CD14-positive monocyte (primary cell): ENCODE measurements around the gene SRSF2. TPM values are rescaled to one million over a fixed set of nuclear protein-coding genes. Genes with fewer than 3 reads are reported as not detected.

Experiments
- DNase-seq, 3 donors: peaks; one replicate each; pipeline ENCODE4 v3.0.0-alpha.2; 2011 to 2022
- H2AFZ ChIP-seq: 2 replicates; pipeline ENCODE4 v1.6.0; 2012; ENCODE audit warnings: mild to moderate bottlenecking, low read depth, low read length, inconsistent platforms; ENCODE audit not compliant: insufficient read depth, poor library complexity, severe bottlenecking
- H3K27ac ChIP-seq, 2 donors: 1 replicate in 1 of 2; 2 replicates in 1 of 2; pipeline ENCODE4 v1.5.1; 2012 to 2013; ENCODE audit warnings: low read length in 2 of 2, control low read depth in 1 of 2, inconsistent platforms in 1 of 2, low read depth in 1 of 2, mild to moderate bottlenecking in 1 of 2
- H3K27me3 ChIP-seq, 2 donors: one replicate each; pipeline versions ENCODE4 v1.6.0 to v1.6.1; 2011 to 2013; ENCODE audit warnings: low read length in 2 of 2; ENCODE audit not compliant: control insufficient read depth in 2 of 2, insufficient read depth in 2 of 2
- H3K36me3 ChIP-seq, 2 donors: replicated peaks in 1 of 2; 1 replicate in 1 of 2; 2 replicates in 1 of 2; pipeline versions ENCODE4 v1.5.1 to v1.6.1; 2012 to 2013; ENCODE audit warnings: low read length in 2 of 2, control low read depth in 1 of 2, inconsistent platforms in 1 of 2, mild to moderate bottlenecking in 1 of 2; ENCODE audit not compliant: insufficient read depth in 2 of 2, control insufficient read depth in 1 of 2
- H3K4me1 ChIP-seq, 2 donors: 1 replicate in 1 of 2; 2 replicates in 1 of 2; pipeline versions ENCODE4 v1.5.1 to v1.6.1; 2012 to 2013; ENCODE audit warnings: low read length in 2 of 2, control low read depth in 1 of 2, inconsistent platforms in 1 of 2, mild to moderate bottlenecking in 1 of 2, moderate library complexity in 1 of 2; ENCODE audit not compliant: insufficient read depth in 2 of 2, control insufficient read depth in 1 of 2
- H3K4me2 ChIP-seq: replicated peaks from 2 replicates; pipeline ENCODE3; 2012; ENCODE audit warnings: low read length, moderate library complexity, mild to moderate bottlenecking; ENCODE audit not compliant: poor library complexity, severe bottlenecking; ENCODE audit errors: extremely low read depth
- H3K4me3 ChIP-seq, 3 experiments: fragments of 200-600 bp in 1 of 3; sonication (generic) in 1 of 3; replicated peaks in 1 of 3; 1 replicate in 2 of 3; 2 replicates in 1 of 3; pipeline ENCODE4 v1.5.1; 2011 to 2013; ENCODE audit warnings: low read length in 3 of 3, mild to moderate bottlenecking in 3 of 3, control low read depth in 2 of 3, low read depth in 2 of 3, inconsistent platforms in 1 of 3, moderate library complexity in 1 of 3
- H3K79me2 ChIP-seq: 2 replicates; pipeline ENCODE4 v1.6.0; 2012; ENCODE audit warnings: mild to moderate bottlenecking, control low read depth, inconsistent platforms, low read length, moderate library complexity; ENCODE audit not compliant: insufficient read depth
- H3K9ac ChIP-seq: 2 replicates; pipeline ENCODE4 v1.6.0; 2017; ENCODE audit warnings: low read length, mild to moderate bottlenecking; ENCODE audit not compliant: insufficient read depth, poor library complexity, severe bottlenecking
- H3K9me3 ChIP-seq, 2 donors: replicated peaks in 1 of 2; 1 replicate in 1 of 2; 2 replicates in 1 of 2; pipeline versions ENCODE4 v1.5.1 to v1.6.1; 2012 to 2013; ENCODE audit warnings: low read length in 2 of 2, control low read depth in 1 of 2; ENCODE audit not compliant: control insufficient read depth in 1 of 2, insufficient read depth in 1 of 2
- H4K20me1 ChIP-seq: 2 replicates; pipeline ENCODE4 v1.6.0; 2012; ENCODE audit warnings: mild to moderate bottlenecking, low read length, control low read depth, moderate library complexity; ENCODE audit not compliant: insufficient read depth
- H3K27ac Mint-ChIP-seq, 7 donors: one replicate each; pipeline ENCODE4 v1.8.0; 2020; ENCODE audit warnings: mild to moderate bottlenecking in 7 of 7, mixed read lengths in 7 of 7, moderate library complexity in 6 of 7, inconsistent platforms in 2 of 7
- H3K27me3 Mint-ChIP-seq, 3 donors: one replicate each; pipeline ENCODE4 v1.8.0; 2021 to 2022; ENCODE audit warnings: low read depth in 3 of 3, mild to moderate bottlenecking in 3 of 3, mixed read lengths in 3 of 3, moderate library complexity in 3 of 3, inconsistent platforms in 1 of 3
- H3K36me3 Mint-ChIP-seq, 2 donors: one replicate each; pipeline ENCODE4 v1.8.0; 2020; ENCODE audit warnings: mixed read lengths in 2 of 2, inconsistent platforms in 1 of 2, mild to moderate bottlenecking in 1 of 2
- H3K4me1 Mint-ChIP-seq: one replicate; pipeline ENCODE4 v1.8.0; 2020; ENCODE audit warnings: mild to moderate bottlenecking, mixed read lengths
- H3K4me3 Mint-ChIP-seq, 2 donors: one replicate each; pipeline ENCODE4 v1.8.0; 2020; ENCODE audit warnings: mild to moderate bottlenecking in 2 of 2, mixed read lengths in 2 of 2, moderate library complexity in 1 of 2
- H3K9me3 Mint-ChIP-seq, 7 donors: one replicate each; pipeline ENCODE4 v1.8.0; 2020 to 2022; ENCODE audit warnings: mixed read lengths in 7 of 7, mild to moderate bottlenecking in 6 of 7, moderate library complexity in 6 of 7, inconsistent platforms in 2 of 7
- WGBS: methylation state at CpG from one replicate; pipeline ENCODE4 v1.1.5; 2013; ENCODE audit warnings: missing lambda C conversion rate; ENCODE audit not compliant: insufficient coverage; 5-methylcytosine and 5-hydroxymethylcytosine counted together
- intact Hi-C, 2 donors: fragments of 100-400 bp; cut with micrococcal nuclease; formaldehyde crosslinking; loops; one replicate each; pipeline versions ENCODE4 v1.15.0 to v1.15.1; 2023
- polyA plus RNA-seq, 3 donors: library from polyadenylated mRNA; depleted of rRNA in 1 of 3; unstranded in 2 of 3; stranded (reverse) in 1 of 3; fragments of 300-500 nt in 2 of 3; fragments of >200 nt in 1 of 3; fragmentation: Illumina TruSeq in 2 of 3; gene quantifications; 1 replicate in 2 of 3; 2 replicates in 1 of 3; pipeline ENCODE4 v1.2.3, GENCODE V29; 2012 to 2021
- TF ChIP-seq, protein P1 (sequence below): fragments of 200-600 bp; IDR thresholded peaks from one replicate; pipeline ENCODE4 v1.8.0; 2022; ENCODE audit warnings: antibody characterized with exemption, mild to moderate bottlenecking

The SRSF2 gene
- polyA plus RNA-seq, 3 donors, result 124 to 386 (median 125) TPM

DNA sequence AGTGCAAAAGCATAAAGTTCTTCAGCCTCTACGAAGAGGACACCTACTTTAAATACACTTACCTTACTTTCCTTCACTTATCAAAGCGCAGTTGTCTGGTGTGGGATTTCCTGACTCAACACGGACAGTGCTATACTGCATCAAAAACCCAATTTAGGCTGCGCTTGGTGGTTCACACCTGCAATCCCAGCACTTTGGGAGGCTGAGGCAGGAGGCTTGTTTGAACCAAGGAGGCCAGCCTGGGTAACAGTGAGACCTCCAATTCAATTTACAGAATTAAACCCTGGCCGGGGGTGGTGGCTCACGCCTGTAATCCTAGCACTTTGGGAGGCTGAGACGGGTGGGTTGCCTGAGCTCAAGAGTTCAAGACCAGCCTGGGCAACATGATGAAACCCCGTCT is 14.9 kb downstream of the SRSF2 start:
- Histone ChIP-seq H3K4me1 (peaks cover 17 to 20% of the 10 kb centered on the region in 2 donors), H3K9ac (no peak overlapping the region), H3K27me3 (no peaks in the 10 kb centered on the region), H3K9me3 (no peaks in the 10 kb centered on the region), H3K4me2 (no peak overlapping the region), H3K79me2 (peaks cover 52% of the 10 kb centered on the region), H2AFZ (no peak overlapping the region), H4K20me1 (peaks cover 77% of the 10 kb centered on the region), H3K4me3 (no peak overlapping the region), H3K36me3 (peaks cover 67 to 76% of the 10 kb centered on the region in 2 donors), H3K27ac (no peak overlapping the region)
- peak overlapping the region in 3 of 7 donors; percentile 6 to 66 (median 36) for H3K27ac Mint-ChIP-seq
- H3K4me3 Mint-ChIP-seq, result no peak overlapping the region
- no peaks in the 10 kb centered on the region for H3K27me3 Mint-ChIP-seq
- intact Hi-C loops, result loop anchor here in 1 of 2 donors (10.0 kb wide), 1 partner anchor 47 kb away; no protein-coding TSS in a partner anchor
- H3K4me1 Mint-ChIP-seq, result peaks cover 18% of the 10 kb centered on the region
- H3K36me3 Mint-ChIP-seq, result peaks cover 70 to 84% of the 10 kb centered on the region in 2 donors
- H3K9me3 Mint-ChIP-seq, result no peaks in the 10 kb centered on the region
- no peak for DNase-seq
- TF ChIP-seq, protein P1, sequence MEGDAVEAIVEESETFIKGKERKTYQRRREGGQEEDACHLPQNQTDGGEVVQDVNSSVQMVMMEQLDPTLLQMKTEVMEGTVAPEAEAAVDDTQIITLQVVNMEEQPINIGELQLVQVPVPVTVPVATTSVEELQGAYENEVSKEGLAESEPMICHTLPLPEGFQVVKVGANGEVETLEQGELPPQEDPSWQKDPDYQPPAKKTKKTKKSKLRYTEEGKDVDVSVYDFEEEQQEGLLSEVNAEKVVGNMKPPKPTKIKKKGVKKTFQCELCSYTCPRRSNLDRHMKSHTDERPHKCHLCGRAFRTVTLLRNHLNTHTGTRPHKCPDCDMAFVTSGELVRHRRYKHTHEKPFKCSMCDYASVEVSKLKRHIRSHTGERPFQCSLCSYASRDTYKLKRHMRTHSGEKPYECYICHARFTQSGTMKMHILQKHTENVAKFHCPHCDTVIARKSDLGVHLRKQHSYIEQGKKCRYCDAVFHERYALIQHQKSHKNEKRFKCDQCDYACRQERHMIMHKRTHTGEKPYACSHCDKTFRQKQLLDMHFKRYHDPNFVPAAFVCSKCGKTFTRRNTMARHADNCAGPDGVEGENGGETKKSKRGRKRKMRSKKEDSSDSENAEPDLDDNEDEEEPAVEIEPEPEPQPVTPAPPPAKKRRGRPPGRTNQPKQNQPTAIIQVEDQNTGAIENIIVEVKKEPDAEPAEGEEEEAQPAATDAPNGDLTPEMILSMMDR, result no peak
- WGBS, result 92% methylated on average over 5 of the region's 8 CpGs

DNA sequence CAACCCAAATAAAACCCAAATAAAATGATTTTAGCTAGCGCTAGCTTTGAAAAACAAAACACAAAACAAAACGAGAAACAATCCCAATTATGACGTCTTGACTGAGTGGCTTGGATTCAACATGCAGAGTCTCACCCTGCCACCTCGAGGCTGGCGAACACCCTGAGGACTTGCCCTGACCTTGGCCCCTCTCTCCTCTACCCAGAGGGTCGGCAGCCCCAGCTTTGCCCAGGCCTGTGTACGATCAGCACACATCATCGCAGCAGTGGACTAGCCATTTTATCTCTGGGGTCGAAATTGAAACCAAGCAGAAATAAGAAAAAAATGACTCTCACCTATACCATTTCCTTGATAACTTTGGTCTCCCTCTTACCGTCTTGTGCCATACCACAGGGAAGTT is 15.7 kb downstream of the SRSF2 start:
- TF ChIP-seq, protein P1, result no peak
- H3K27ac ChIP-seq, result no peak overlapping the region

More for the DNA sequence above, 15.7 kb downstream of the SRSF2 start:
- H2AFZ ChIP-seq, result no peak overlapping the region
- Mint-ChIP-seq H3K9me3 (no peaks in the 10 kb centered on the region), H3K4me3 (no peak overlapping the region), H3K36me3 (peaks cover 72 to 93% of the 10 kb centered on the region in 2 donors), H3K27me3 (no peaks in the 10 kb centered on the region), H3K4me1 (peaks cover 25% of the 10 kb centered on the region), H3K27ac (peak overlapping the region in 3 of 7 donors; percentile 2 to 46 (median 42))
- no peak overlapping the region for H3K4me3 ChIP-seq
- H4K20me1 ChIP-seq, result peaks cover 80% of the 10 kb centered on the region
- no peaks in the 10 kb centered on the region for H3K27me3 ChIP-seq
- H3K4me1 ChIP-seq, result peaks cover 23 to 26% of the 10 kb centered on the region in 2 donors
- peaks cover 73 to 84% of the 10 kb centered on the region in 2 donors for H3K36me3 ChIP-seq
- H3K4me2 ChIP-seq, result no peak overlapping the region
- peaks cover 46% of the 10 kb centered on the region for H3K79me2 ChIP-seq
- no peak overlapping the region for H3K9ac ChIP-seq
- intact Hi-C loops, result loop anchor here in 1 of 2 donors (10.0 kb wide), 1 partner anchor 47 kb away; no protein-coding TSS in a partner anchor
- H3K9me3 ChIP-seq, result no peaks in the 10 kb centered on the region
- WGBS, result 94% methylated on average over 7 of the region's 10 CpGs
- no peak for DNase-seq
